Ecto neural progenitor cell (in vitro differentiated cells): ENCODE measurements around the gene NUP188.
"Not testable (repeated sequence)": the region's sequence is repeated elsewhere in the genome, so short reads cannot be mapped to it uniquely, and the experiment has no call there.

Source experiments
- DNase-seq: peaks from one replicate; pipeline ENCODE4 v3.0.0-alpha.2; 2018; ENCODE audit warnings: low spot score

The NUP188 gene

GRCh38 chr9:129028192-129028966 lies 80.9 kb downstream of the NUP188 start, which contains the start of gene SH3GLB2:
TSS of gene SH3GLB2 (minus strand) at chr9:129028331. CDS start at chr9:129028154, 177 bp downstream.
- DNase-seq = peak; percentile 99

- DNase-seq = no peak
Measured at GRCh38 chr9:129030191-129030590, 82.7 kb downstream of the NUP188 start.

GRCh38 chr9:129031514-129031913 lies 84.0 kb downstream of the NUP188 start:
- no peak for DNase-seq

- DNase-seq = no peak
Measured at GRCh38 chr9:129032541-129033159, 85.2 kb downstream of the NUP188 start.

GRCh38 chr9:129033216-129033615 lies 85.7 kb downstream of the NUP188 start:
- no peak for DNase-seq

GRCh38 chr9:129035838-129036237 lies 88.3 kb downstream of the NUP188 start:
- DNase-seq = not testable (repeated sequence)

GRCh38 chr9:129036241-129036922 lies 88.9 kb downstream of the NUP188 start, which contains the start of gene MIGA2:
TSS of gene MIGA2 (plus strand) at chr9:129036626. CDS start at chr9:129040595, 3,969 bp downstream.
- peak; percentile 97 for DNase-seq

- no peak for DNase-seq
Measured at GRCh38 chr9:129036923-129037766, 89.6 kb downstream of the NUP188 start.

GRCh38 chr9:129037767-129038098 lies 90.2 kb downstream of the NUP188 start:
- no peak for DNase-seq

- DNase-seq = no peak
Measured at GRCh38 chr9:129038109-129038852, 90.8 kb downstream of the NUP188 start.

GRCh38 chr9:129040113-129040643 lies 92.7 kb downstream of the NUP188 start:
- DNase-seq = no peak

- no peak for DNase-seq
Measured at GRCh38 chr9:129042016-129042415, 94.5 kb downstream of the NUP188 start.

GRCh38 chr9:129052592-129052991 lies 105.1 kb downstream of the NUP188 start:
- no peak for DNase-seq

- DNase-seq = no peak
Measured at GRCh38 chr9:129053020-129053419, 105.5 kb downstream of the NUP188 start.

- no peak for DNase-seq
Measured at GRCh38 chr9:129054163-129054851, 106.8 kb downstream of the NUP188 start.
